HG03565 (cell line): ENCODE data around the gene FOXP2.
A peak's percentile ranks its signal among the peaks of the same experiment; 100 is the strongest.
"Not testable (repeated sequence)": the region's sequence is repeated elsewhere in the genome, so short reads cannot be mapped to it uniquely, and the experiment has no call there.

Source experiments
- ATAC-seq: cut with Tn5 transposase; IDR thresholded peaks from one replicate; pipeline ENCODE4 v1.9.1; 2021; ENCODE audit warnings: mild to moderate bottlenecking, moderate library complexity; ENCODE audit not compliant: unreplicated experiment

Gene FOXP2

GRCh38 chr7:114419441-114420272 is 5.0 kb downstream of the FOXP2 start:
- ATAC-seq = no peak

GRCh38 chr7:114422507-114423501 is 8.2 kb downstream of the FOXP2 start:
- no peak for ATAC-seq

GRCh38 chr7:114426382-114426781 is 11.8 kb downstream of the FOXP2 start:
- ATAC-seq = no peak

GRCh38 chr7:114426824-114427223 is 12.2 kb downstream of the FOXP2 start:
- ATAC-seq = no peak

GRCh38 chr7:114428211-114428610 is 13.6 kb downstream of the FOXP2 start:
- ATAC-seq = no peak

DNA sequence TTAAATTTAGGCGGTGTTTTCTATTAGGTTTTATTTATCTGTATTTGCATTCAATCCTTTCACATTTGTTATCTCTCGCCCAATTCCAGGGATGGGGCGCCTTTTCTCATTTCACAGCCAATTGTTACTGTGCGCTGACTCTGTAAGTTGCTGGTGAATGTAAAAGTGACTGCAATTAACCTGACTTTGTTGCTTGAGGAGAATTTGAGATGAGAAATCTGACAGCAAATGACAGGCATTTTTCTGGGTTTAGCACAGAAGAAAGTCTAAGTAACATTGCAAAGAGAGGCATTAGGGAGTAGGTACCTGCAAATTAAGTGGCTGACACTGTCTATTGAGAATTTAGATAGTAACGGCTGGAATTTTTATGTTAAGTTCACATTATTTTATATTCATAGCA is 16.6 kb downstream of the FOXP2 start:
- ATAC-seq = no peak

GRCh38 chr7:114432061-114432460 is 17.4 kb downstream of the FOXP2 start:
- no peak for ATAC-seq

DNA sequence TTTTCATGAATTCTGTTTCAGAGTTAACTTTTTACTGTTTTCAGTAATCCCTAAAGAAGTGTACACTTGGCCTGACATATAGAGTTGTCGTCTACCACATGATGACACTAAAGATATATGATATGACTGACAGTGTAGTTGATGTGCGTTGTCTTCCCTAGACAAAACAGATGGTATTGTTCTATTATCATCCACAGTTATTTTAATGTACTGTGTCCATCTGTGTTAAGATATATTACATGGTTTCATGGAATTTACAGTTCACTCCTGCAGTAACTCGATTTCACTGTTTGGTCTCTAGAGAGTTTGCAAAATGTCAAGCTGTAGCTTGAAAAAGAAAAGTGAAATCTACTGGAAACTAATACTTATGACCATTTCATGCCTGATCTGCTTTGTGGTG is 18.1 kb downstream of the FOXP2 start:
- no peak for ATAC-seq

GRCh38 chr7:114439581-114439980 is 25.0 kb downstream of the FOXP2 start:
- no peak for ATAC-seq

GRCh38 chr7:114440927-114441326 is 26.3 kb downstream of the FOXP2 start:
- not testable (repeated sequence) for ATAC-seq

DNA sequence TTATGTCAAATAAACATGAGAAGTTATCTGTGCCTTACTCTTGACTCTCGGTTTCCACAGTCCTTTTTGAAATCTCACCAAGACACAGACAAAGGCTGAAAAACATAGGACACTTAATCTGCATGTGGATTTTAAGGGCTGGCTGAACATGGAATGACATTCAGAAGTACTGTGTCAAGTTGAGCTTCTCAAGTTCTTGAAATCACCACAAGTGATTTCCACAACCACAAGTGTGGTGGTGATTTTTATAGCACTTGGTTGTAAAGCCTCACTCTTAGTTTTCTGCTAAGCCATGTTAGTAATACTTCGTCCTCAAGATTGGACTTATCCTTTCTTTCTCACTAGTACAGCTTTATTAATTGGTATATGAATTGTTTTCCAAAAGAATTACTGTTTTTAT is 29.6 kb downstream of the FOXP2 start:
- no peak for ATAC-seq

GRCh38 chr7:114450431-114450830 is 35.8 kb downstream of the FOXP2 start:
- no peak for ATAC-seq

DNA sequence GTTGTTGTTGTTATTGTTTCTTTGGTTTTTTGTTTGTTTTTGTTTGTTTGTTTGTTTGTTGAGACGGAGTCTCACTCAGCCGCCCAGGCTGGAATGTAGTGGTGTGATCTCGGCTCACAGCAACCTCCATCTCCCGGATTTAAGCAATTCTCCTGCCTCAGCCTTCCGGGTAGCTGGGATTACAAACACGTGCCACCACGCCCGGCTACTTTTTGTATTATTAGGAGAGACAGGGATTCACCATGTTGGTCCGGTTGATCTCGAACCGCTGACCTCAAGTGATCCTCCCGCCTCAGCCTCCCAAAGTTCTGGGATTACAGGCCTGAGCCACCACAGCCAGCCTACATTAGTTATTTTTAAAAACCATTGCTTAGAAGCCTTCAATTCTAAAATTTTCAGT is 45.0 kb downstream of the FOXP2 start:
- no peak for ATAC-seq

DNA sequence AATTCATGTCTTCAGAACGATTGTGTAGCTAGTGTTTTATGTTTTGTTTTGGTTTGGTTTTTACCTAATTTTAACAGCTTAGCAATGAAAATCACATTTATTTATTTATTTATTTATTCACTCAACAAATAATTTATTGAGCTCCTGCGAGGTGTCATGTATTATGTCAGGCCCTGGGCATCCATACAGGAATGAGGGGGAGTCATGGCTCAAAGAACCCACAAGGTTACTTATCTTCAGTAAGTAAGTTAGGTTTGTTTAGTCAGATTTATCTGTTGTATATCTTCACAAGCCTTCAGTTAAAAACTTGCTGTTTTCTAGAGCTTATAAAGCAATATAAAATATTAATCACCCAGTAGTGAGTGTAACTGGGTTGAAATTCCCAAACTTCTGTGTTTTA is 45.4 kb downstream of the FOXP2 start:
- no peak for ATAC-seq

DNA sequence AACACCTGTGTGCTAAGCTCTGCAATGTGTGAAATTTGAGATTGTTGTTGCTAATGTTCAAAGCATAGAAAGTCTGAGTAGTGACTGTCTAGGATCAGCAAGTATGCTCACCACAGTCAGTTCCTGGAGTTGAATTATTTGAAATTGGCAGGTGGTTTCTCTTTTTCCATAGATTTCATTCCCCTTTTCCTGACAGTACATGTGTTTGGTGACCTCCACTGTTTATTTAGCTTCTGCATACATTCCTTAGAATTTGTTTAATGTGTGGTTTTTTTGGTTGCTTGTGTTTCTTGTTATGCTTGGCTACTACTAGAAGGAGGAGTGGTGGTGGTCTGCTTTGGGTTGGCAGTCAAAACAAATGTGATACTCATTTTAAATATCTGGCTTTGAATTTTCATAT is 52.3 kb downstream of the FOXP2 start:
- no peak for ATAC-seq

DNA sequence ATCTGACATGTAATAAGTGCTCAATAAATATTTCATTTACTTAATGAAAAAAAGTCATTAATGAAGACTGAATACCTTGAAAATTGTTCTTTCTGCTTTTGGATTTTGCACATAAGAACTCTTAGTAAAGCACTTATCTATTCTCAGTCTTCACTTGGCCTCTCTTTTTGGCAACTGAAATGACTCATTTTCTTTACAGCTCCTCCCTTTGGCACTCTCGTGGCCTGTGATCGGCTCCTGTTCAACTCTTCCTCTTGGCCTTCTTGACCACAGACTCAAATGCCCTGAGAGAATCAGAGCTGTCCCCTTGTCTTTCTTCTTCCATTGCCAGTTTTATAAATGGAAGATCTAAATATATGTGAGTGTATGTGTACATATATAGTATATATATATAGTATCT is 54.2 kb downstream of the FOXP2 start:
- no peak for ATAC-seq

- ATAC-seq = no peak
Observed at GRCh38 chr7:114472896-114473512, 58.4 kb downstream of the FOXP2 start.

DNA sequence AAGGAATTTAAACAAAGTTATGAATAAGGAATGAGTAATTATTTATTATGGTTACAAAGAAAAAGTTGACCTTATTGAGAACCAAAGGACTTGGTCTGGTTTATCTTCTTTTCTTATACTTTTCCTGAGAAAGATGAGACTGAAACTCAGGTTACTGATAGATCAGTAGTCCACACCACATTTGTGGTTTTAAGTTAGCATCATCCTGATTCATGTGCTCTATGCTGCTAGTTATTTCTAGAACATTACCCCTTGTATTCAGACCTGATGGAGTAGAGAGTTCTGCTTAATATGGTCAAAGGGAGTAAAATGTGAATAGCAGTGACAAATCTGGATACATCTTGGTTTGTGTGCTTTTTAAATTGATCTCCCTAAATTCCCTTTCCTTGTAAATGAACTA is 63.8 kb downstream of the FOXP2 start:
- ATAC-seq = peak; percentile 63

DNA sequence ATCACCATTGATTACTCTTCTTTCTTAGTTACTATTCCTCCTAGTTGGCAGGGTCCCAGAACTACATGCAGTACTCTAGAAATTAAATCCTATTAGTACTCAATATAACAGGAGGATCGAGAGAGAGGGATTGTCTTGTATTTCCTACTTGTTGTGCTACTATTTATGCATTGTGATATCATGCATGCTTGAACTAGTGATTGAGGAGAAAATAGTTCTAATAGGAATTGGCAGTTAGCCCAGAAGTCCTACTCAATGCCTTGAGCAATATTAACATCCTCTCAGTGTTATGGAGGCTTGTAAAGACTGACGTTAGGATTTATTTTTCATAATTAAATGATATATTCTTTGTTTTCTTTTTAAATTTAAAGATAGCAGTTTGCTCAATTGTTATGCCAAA is 67.4 kb downstream of the FOXP2 start:
- ATAC-seq = no peak

DNA sequence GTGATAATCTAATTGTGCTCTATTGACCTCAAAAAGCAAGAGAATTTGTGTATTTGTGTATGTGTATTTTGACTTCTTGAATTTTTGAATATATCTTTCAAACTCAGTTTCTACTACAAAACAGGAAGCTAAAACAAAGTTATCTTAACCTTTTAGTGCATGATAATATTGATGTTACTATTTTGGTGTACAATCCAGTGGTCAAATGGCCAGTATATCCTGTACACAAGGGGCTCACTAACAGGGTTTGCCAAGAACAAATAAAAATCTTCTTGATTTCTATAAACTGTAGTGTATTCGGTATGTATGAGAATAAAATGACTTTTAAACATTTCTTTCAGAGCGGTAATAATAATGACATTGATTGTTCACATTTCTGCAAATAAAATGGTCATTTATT is 69.6 kb downstream of the FOXP2 start:
- no peak for ATAC-seq

DNA sequence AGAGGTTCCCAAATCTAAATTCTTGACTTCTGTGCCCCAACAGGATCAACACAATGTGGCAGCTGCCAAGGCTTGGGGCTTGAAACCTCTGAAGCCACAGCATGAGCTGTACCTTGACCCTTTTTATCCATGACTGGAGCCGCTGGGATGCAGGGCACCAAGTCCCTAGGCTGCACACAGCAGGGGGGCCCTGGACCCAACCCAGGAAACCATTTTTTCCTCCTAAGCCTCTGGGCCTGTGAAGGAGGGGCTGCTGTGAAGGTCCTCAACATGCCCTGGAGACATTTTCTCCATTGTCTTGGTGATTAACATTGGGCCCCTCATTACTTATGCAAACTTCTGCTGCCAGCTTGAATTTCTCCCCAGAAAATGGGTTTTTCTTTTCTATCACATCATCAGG is 72.6 kb downstream of the FOXP2 start:
- ATAC-seq = no peak
